GM18858 (cell line): ENCODE data around the gene CXCL12.

Experiments
- ATAC-seq: cut with Tn5 transposase; IDR thresholded peaks from one replicate; pipeline ENCODE4 v1.9.1; 2021; ENCODE audit not compliant: unreplicated experiment

The CXCL12 gene

GRCh38 chr10:44366941-44367630 is 17.8 kb downstream of the CXCL12 start:
- no peak for ATAC-seq

GRCh38 chr10:44364566-44364965 is 20.3 kb downstream of the CXCL12 start:
- no peak for ATAC-seq

DNA sequence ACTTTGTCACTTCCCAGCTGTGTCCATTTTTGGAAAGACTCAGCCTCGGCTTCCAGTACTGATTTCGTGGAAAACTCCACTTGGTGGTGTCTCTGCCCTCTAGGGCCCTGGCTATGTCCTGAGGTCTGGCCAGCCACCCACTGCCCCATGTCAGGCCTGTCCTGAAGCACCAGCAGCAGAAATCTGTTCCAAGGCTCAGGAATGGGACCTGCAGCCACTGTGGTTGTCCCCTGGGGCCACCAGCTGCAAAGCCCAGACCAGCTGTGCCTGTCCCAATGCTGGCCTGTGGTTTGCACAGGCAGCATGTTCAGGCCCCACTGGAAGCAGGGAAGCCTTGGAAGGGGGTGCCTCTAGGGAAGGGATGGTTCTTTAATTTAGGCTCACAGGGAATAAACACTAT is 21.2 kb downstream of the CXCL12 start:
- ATAC-seq = no peak

DNA sequence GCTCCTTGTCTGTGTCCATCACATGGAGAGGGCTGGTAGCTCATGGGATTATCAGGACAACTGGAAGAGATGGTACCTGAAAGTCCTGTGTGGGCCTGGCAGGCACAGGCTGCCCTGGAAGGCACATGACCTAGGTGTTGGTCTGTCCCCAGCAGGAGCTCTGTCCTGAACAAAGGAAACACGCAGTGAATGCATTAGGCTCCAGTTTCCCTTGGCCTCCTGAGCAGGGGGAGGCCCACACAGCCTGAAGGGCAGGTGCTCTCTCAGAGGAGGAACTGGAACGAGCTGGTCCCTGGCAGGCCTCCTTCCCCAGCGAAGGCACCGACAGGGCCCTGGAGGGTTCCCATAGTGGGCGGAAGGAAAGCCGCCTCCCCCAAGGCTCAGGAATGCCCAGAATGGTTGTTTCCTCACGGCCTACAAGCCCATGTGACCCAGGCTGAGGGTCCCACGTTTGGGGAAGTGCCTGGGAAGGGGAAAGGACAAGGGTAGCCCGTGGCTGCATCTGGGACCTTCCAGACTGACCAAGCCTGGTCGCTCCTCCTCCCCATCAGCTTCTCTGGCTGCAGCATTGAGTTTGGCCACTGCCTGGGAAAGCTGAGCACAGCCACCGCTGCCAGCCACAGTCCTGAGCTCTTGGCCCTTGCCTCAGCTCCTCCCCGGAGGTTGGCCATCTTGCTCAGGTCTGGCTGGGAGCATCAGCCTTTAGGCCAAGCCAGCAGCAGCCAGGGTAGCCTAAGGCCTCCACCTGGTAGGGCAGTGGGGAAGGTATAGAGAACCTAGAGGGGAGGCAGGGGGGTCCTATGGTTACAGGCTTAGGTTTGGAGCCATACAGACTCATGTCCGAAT is 21.8 kb downstream of the CXCL12 start:
- ATAC-seq = no peak

- no peak for ATAC-seq
These were observed 23.8 kb downstream of the CXCL12 start for GRCh38 chr10:44361109-44361508.

- no peak for ATAC-seq
These were observed 26.7 kb downstream of the CXCL12 start for GRCh38 chr10:44358080-44358771.

DNA sequence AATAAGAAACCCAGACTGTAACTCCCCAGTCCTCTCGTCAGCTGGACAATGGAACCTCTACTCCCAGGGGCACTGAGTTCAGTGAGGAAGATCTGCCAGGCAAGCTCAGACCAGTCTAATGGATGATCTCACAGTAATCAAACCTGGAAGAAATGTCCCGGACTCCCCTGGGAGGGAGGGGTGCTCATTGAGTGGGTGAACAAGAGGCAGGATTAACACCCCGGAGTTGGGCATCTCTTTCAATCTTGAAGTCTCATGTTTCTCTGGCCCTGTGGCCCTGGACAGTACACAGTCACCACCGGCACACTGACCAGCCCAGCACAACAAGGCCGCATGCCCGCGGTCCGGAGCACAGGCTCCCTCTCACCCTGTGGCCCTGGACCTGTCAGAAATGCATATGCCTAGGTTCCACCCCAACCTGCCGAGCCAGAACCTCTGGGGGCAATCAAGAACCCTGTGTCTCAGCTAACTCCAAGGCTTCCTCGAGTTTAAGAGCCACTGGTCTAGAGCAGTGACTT is 27.8 kb downstream of the CXCL12 start:
- no peak for ATAC-seq

GRCh38 chr10:44356139-44357022 is 28.5 kb downstream of the CXCL12 start:
- no peak for ATAC-seq

DNA sequence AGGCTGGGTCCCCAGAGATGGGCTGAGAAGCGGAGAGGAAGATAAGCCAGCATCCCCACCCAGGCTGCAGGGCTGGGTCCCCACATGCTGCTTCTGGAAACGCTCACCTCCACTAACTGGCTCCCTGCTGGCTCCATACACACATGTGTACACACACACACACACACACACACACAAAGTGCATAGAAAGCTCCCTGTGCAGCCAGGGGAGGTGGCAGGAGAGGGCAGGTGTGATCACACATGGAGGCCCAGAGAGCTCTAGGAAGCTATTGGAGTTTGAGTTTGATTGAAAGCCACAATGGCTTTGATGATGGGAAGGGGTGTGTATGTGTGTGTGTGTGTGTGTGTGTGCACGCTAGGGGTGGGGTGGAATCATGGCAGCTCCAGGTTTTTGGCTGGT is 29.3 kb downstream of the CXCL12 start:
- no peak for ATAC-seq

GRCh38 chr10:44354771-44355170 is 30.1 kb downstream of the CXCL12 start:
- ATAC-seq = no peak

GRCh38 chr10:44353721-44354120 is 31.2 kb downstream of the CXCL12 start:
- ATAC-seq = no peak

GRCh38 chr10:44353128-44353390 is 31.8 kb downstream of the CXCL12 start:
- ATAC-seq = no peak

DNA sequence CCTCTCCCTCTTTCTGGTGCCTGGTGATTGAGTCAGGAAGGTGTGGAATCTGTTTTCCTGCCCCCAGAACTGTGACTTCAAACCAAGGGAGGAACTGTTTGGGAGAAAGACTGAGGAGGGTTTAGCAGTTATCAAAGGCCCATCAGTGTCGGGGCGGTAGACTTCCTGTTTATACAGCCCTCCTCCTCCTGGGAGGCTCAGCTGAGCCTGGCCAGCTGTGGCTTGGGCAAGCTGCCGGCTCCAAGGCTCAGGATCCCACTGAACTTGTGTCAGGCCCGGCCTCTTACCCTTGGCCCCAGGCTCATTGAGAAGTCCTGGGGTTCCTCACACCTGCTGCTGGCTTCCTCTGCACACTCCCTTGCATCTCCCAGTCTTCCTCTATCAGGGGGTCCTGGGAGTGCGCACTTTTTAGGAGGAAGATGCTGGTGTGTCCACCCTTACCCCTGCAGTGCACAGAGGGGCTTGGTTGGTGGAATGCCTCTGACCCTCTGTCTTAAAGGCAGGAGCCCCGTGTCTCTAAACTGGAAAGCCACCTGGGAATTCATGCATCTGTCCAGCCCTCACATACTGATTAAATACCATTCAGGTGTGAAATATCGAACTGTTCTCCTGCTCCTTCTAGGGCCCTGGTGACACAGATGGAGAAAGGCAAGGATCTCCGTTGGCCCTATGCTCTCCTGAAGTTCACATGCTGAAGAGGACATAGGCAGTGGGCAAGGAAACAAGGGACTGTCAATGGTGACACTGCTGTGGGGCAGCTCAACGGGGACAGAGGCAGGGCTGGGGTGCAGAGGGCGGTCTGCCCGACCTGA is 32.4 kb downstream of the CXCL12 start:
- ATAC-seq = no peak

DNA sequence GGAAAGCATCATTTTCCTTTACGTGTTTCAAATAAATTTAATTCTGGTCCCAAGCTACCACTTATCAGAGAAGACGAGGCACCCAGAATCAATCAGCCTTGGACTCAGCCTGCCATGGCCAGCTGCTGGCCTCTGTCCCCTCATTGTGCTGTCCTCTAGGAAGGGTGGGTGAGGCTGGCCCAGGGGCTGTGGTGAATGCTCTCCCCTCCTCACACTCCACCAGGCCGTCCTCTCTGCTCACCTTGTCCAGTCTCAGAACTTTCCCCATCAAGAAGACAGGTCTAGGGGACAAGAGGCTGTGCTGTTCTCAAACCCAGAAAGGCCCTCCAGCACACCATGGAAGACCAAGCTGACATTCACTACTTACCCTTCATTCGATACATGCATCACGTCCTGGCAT is 36.4 kb downstream of the CXCL12 start:
- no peak for ATAC-seq

GRCh38 chr10:44347609-44348400 is 37.1 kb downstream of the CXCL12 start:
- ATAC-seq = no peak

DNA sequence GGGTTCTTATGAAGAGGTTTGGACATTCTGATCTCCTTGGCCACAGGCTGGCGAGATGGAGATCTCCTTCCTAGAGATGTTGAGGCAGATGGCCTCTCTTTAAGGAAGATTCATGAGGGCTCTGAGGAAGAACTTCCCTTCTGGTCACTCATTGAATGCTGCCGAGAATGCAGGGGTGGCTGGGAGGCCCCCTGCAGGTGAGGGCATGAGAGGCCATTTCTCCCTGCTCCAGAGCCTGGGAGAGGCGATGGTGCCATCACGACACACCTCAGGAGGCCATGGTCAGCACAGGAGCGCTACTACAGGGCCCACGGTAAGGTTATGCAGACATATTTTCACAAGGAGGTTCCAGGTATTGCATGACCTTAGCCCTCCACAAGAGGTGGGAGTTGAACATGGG is 40.2 kb downstream of the CXCL12 start:
- no peak for ATAC-seq

- no peak for ATAC-seq
These were observed 41.1 kb downstream of the CXCL12 start for GRCh38 chr10:44343843-44344242.

DNA sequence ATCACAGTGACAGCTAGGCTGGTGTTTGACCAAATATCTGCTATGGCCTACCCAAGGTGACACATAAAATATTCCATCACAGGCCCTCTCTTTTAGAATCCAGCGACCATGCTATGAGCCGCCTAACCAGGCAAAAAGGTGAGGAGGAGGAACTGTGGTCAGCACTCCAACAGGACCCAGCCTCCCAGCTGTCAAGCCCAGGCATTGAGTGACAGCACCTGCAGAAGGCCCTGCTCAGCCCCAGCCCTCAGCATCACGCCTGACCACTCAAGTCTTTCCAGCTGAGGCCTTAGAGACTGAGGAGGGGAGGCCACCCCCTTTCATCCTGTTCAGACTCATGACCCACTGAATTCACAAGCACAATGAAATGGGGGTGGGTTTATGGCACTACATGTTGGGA is 43.0 kb downstream of the CXCL12 start:
- no peak for ATAC-seq

DNA sequence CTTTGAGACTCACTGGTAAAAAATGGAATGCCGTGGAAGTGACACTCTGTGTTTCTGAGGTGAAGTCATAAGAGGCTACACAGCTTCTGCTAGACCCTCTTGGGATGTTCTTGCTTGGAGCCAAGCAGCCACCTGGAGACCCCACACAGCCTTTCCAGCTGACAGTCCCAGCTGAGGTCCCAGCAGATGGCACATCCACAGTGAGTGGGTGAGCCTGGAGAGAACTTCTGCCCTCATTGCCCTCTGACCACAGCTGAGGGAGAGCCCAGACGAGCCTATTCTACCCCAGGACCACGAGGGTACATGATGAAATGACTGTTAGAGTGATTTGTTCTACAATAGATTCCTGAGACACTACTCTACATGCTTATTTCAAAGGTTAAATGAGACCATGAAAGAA is 44.3 kb downstream of the CXCL12 start:
- ATAC-seq = no peak
